Activated CD4-positive, alpha-beta T cell treated with anti-CD3 and anti-CD28 coated beads, Interleukin-2, amount 10 ng/mL, durations not matched to agents 7 days and 5 days (primary cell): Measurements from ENCODE around the gene LAMA2. TPM values are rescaled to one million over a fixed set of nuclear protein-coding genes. Genes with fewer than 3 reads are reported as not detected.

Experiments used
- CTCF ChIA-PET: fragments of 350-600 bp; sonication (Branson Sonifier 250); formaldehyde crosslinking; loops from one replicate; lab custom pipeline; 2021; ENCODE audit warnings: antibody characterized with exemption; lab: Charles Lee
- POLR2A ChIA-PET: fragments of 350-600 bp; sonication (Branson Sonifier 250); formaldehyde crosslinking; loops from one replicate; lab custom pipeline; 2021; ENCODE audit warnings: antibody characterized with exemption; lab: Charles Lee
- DNase-seq: peaks from one replicate; pipeline ENCODE4 v3.0.0-alpha.2; 2020
- H3K27ac Mint-ChIP-seq: one replicate; pipeline ENCODE4 v1.8.0; 2021; ENCODE audit warnings: mild to moderate bottlenecking, moderate library complexity, mixed read lengths
- H3K27me3 Mint-ChIP-seq: one replicate; pipeline ENCODE4 v1.8.0; 2021; ENCODE audit warnings: mixed read lengths
- H3K36me3 Mint-ChIP-seq: one replicate; pipeline ENCODE4 v1.8.0; 2021; ENCODE audit warnings: low read depth, mixed read lengths
- H3K4me1 Mint-ChIP-seq: one replicate; pipeline ENCODE4 v1.8.0; 2021; ENCODE audit warnings: mixed read lengths
- H3K4me3 Mint-ChIP-seq: one replicate; pipeline ENCODE4 v1.8.0; 2021; ENCODE audit warnings: mild to moderate bottlenecking, moderate library complexity, mixed read lengths
- H3K9me3 Mint-ChIP-seq: one replicate; pipeline ENCODE4 v1.8.0; 2021; ENCODE audit warnings: mixed read lengths
- total RNA-seq, 2 experiments: library from RNA; stranded (reverse); gene quantifications; one replicate each; pipeline ENCODE4 v1.2.3, GENCODE V29; 2021

LAMA2 gene
- total RNA-seq, 2 experiments from 2014 or later, result 0.02 to 0.05 TPM

- H3K27ac Mint-ChIP-seq, result no peak overlapping the region
These were observed 47.4 kb downstream of the LAMA2 start for GRCh38 chr6:128930321-128930720.

DNA sequence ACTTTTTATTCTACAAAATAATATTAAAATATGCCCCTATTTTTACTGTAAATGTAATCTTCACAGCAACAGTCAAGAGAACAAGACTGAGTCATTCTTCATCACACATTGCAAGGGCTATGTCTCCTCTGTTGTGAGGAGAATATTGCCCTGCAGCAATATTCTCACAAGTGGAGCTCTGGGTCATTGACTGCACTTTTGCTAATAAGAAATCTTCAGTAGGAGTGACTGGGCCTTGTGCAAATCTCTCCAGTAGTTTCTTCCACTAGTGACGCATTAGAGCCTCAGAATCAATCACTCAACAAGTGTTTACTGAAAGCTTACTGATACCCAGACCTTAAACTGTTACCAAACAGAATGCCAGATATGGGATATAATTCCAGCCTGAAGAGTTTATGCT is 49.1 kb downstream of the LAMA2 start:
- Mint-ChIP-seq H3K4me1 (no peaks in the 10 kb centered on the region), H3K36me3 (no peaks in the 10 kb centered on the region), H3K27me3 (peaks cover 7% of the 10 kb centered on the region), H3K27ac (no peak overlapping the region), H3K4me3 (no peak overlapping the region), H3K9me3 (no peaks in the 10 kb centered on the region)
- no peak for DNase-seq
- ChIA-PET POLR2A (no interaction called here), CTCF (no interaction called here)

More at GRCh38 chr6:128930321-128930720, 47.4 kb downstream of the LAMA2 start:
- Mint-ChIP-seq H3K4me1 (no peaks in the 10 kb centered on the region), H3K4me3 (no peak overlapping the region), H3K9me3 (no peaks in the 10 kb centered on the region), H3K27me3 (peaks cover 7% of the 10 kb centered on the region), H3K36me3 (no peaks in the 10 kb centered on the region)
- no peak for DNase-seq
- POLR2A ChIA-PET, result no interaction called here
- CTCF ChIA-PET, result no interaction called here

- H3K27ac Mint-ChIP-seq, result no peak overlapping the region
- ChIA-PET CTCF (no interaction called here), POLR2A (no interaction called here)
- no peaks in the 10 kb centered on the region for H3K36me3 Mint-ChIP-seq
- no peak for DNase-seq
- H3K9me3 Mint-ChIP-seq, result no peaks in the 10 kb centered on the region
- no peak overlapping the region for H3K4me3 Mint-ChIP-seq
- no peaks in the 10 kb centered on the region for H3K4me1 Mint-ChIP-seq
- peaks cover 2% of the 10 kb centered on the region for H3K27me3 Mint-ChIP-seq
These were observed 67.9 kb downstream of the LAMA2 start for GRCh38 chr6:128950864-128951263.

DNA sequence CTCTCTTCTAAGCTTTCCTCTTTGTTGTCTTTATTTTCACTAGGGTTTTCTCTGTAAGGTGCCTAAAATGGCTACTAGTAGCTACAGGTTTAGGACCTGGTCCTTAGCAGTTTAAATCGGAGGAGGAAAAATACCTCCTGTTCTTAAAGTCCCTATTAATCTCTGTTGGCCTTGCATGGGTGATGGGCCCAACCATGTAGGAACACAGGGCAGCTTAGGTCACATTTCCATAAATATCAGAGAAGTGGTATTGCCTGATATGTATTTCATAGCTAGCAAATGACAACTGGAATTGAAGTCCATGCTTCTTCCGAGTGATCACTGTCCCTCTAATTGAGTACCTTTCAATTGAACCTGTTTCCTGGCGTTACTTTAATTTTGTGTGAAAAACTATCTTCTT is 70.0 kb downstream of the LAMA2 start:
- Mint-ChIP-seq H3K36me3 (no peaks in the 10 kb centered on the region), H3K4me1 (no peaks in the 10 kb centered on the region), H3K4me3 (no peak overlapping the region), H3K27me3 (no peaks in the 10 kb centered on the region), H3K9me3 (no peaks in the 10 kb centered on the region), H3K27ac (no peak overlapping the region)
- ChIA-PET POLR2A (no interaction called here), CTCF (interaction anchor here (1.6 kb wide), 1 partner anchor 10 kb away, joined by 3 read pairs; no protein-coding TSS in a partner anchor)
- no peak for DNase-seq

GRCh38 chr6:128954308-128955043 is 71.5 kb downstream of the LAMA2 start:
- Mint-ChIP-seq H3K9me3 (no peaks in the 10 kb centered on the region), H3K4me1 (no peaks in the 10 kb centered on the region), H3K27me3 (no peaks in the 10 kb centered on the region), H3K27ac (no peak overlapping the region), H3K4me3 (no peak overlapping the region), H3K36me3 (no peaks in the 10 kb centered on the region)
- CTCF ChIA-PET, result interaction anchor here (1.6 kb wide), 1 partner anchor 12 kb away, joined by 3 read pairs; no protein-coding TSS in a partner anchor
- POLR2A ChIA-PET, result no interaction called here
- no peak for DNase-seq

- ChIA-PET POLR2A (no interaction called here), CTCF (no interaction called here)
- Mint-ChIP-seq H3K9me3 (no peaks in the 10 kb centered on the region), H3K4me3 (no peak overlapping the region), H3K27me3 (no peaks in the 10 kb centered on the region), H3K36me3 (no peaks in the 10 kb centered on the region), H3K4me1 (no peaks in the 10 kb centered on the region), H3K27ac (no peak overlapping the region)
- no peak for DNase-seq
These were observed 80.6 kb downstream of the LAMA2 start for GRCh38 chr6:128963561-128963960.

DNA sequence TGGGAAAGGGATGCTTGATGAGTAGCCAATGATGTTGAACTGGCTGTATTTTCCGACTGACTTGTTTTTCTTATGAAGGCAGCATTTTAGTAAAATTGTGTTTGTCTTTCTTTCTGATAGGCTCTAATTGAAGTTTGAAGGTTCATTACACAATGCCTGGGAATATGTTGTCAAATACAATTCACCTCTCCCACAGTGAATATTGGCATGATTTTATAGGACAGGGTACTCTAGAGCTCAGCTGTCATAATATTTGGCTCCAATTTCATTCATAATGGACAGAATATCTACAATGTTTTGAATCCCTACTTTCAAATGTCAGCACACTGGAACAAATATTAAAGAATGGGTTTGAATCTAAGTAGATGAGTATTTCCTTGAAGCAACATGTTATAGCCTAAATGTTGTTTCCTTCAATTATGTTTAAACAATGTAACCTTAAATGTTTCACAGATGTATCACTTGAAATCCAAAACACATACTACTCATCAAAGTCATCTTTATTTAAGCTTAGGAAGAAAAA is 81.4 kb downstream of the LAMA2 start:
- H3K9me3 Mint-ChIP-seq, result no peaks in the 10 kb centered on the region
- no peaks in the 10 kb centered on the region for H3K4me1 Mint-ChIP-seq
- no peak overlapping the region for H3K27ac Mint-ChIP-seq
- H3K4me3 Mint-ChIP-seq, result no peak overlapping the region
- no peak for DNase-seq
- H3K36me3 Mint-ChIP-seq, result no peaks in the 10 kb centered on the region
- ChIA-PET CTCF (no interaction called here), POLR2A (no interaction called here)
- no peaks in the 10 kb centered on the region for H3K27me3 Mint-ChIP-seq

DNA sequence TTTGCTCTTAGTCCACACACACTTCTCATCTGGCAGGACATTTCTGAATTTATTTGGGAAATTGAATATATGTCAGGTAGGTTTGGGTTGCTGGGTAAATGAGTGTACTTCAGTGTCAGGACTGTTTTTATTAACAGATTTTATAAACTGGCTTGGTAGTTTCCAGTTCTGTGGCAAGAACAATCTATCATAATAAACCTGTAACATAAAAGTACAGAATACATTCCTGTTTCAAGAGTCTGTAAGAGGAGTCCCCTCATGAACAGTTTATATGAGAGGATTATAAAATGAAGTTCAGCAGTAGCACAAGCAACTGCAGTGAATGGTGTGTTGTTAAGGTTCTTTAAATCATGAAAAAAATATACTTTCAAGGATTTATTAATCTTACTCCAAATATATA is 81.8 kb downstream of the LAMA2 start:
- no peak overlapping the region for H3K4me3 Mint-ChIP-seq
- no peak for DNase-seq
- H3K9me3 Mint-ChIP-seq, result no peaks in the 10 kb centered on the region
- ChIA-PET POLR2A (no interaction called here), CTCF (no interaction called here)
- H3K36me3 Mint-ChIP-seq, result no peaks in the 10 kb centered on the region
- no peaks in the 10 kb centered on the region for H3K27me3 Mint-ChIP-seq
- H3K4me1 Mint-ChIP-seq, result no peaks in the 10 kb centered on the region
- H3K27ac Mint-ChIP-seq, result no peak overlapping the region

- DNase-seq, result no peak
- ChIA-PET POLR2A (no interaction called here), CTCF (no interaction called here)
- no peak overlapping the region for H3K4me3 Mint-ChIP-seq
- H3K27ac Mint-ChIP-seq, result no peak overlapping the region
- H3K36me3 Mint-ChIP-seq, result no peaks in the 10 kb centered on the region
- no peaks in the 10 kb centered on the region for H3K4me1 Mint-ChIP-seq
- no peaks in the 10 kb centered on the region for H3K27me3 Mint-ChIP-seq
- no peaks in the 10 kb centered on the region for H3K9me3 Mint-ChIP-seq
These were observed 84.0 kb downstream of the LAMA2 start for GRCh38 chr6:128966934-128967333.

DNA sequence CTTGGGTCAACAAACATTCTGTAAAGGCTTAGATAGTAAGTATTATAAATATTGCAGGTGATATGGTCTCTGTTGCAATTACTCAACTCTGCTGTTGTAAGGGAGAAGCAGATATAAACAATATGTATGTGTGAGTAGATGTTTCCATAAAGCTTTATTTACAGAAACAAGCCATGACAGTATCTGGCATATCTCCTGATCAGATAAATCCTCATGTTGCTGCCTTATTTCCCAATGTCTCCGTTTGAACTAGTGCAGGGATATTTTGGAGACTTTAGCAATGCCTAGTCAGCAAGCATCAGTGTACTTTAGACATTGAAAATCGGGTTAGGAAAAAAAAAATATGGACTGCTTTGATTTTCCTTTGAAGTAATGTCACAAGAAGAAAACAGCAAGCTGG is 96.1 kb downstream of the LAMA2 start:
- no peaks in the 10 kb centered on the region for H3K27me3 Mint-ChIP-seq
- no peak overlapping the region for H3K27ac Mint-ChIP-seq
- no peaks in the 10 kb centered on the region for H3K9me3 Mint-ChIP-seq
- H3K4me1 Mint-ChIP-seq, result no peaks in the 10 kb centered on the region
- POLR2A ChIA-PET, result no interaction called here
- no peak for DNase-seq
- no peak overlapping the region for H3K4me3 Mint-ChIP-seq
- CTCF ChIA-PET, result no interaction called here
- H3K36me3 Mint-ChIP-seq, result no peaks in the 10 kb centered on the region

GRCh38 chr6:128981716-128982115 is 98.8 kb downstream of the LAMA2 start:
- Mint-ChIP-seq H3K27me3 (no peaks in the 10 kb centered on the region), H3K36me3 (no peaks in the 10 kb centered on the region), H3K9me3 (no peaks in the 10 kb centered on the region), H3K4me1 (no peaks in the 10 kb centered on the region), H3K4me3 (no peak overlapping the region), H3K27ac (no peak overlapping the region)
- DNase-seq, result no peak
- POLR2A ChIA-PET, result no interaction called here
- CTCF ChIA-PET, result no interaction called here

DNA sequence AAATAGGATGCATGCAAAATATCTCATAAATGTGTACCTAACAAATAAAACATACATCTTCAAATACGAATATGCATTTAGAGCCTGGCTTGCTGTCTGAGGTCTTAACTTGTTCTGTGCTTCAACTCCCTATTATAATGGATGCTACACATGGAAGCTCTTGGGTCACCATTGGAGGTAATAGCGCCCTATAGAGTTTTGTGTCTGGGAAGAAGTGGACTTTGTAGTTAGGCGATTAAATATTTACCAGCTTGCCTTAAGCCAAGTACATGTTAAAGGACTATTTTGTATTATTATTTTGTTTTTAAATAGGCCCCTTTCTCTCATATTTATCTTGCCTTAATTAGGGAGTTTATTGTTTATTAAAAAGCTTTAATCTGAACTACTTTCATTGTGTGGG is 107.4 kb downstream of the LAMA2 start:
- no peaks in the 10 kb centered on the region for H3K9me3 Mint-ChIP-seq
- H3K4me1 Mint-ChIP-seq, result no peaks in the 10 kb centered on the region
- CTCF ChIA-PET, result no interaction called here
- H3K27ac Mint-ChIP-seq, result no peak overlapping the region
- H3K4me3 Mint-ChIP-seq, result no peak overlapping the region
- no peaks in the 10 kb centered on the region for H3K36me3 Mint-ChIP-seq
- no peaks in the 10 kb centered on the region for H3K27me3 Mint-ChIP-seq
- no peak for DNase-seq
- POLR2A ChIA-PET, result no interaction called here

DNA sequence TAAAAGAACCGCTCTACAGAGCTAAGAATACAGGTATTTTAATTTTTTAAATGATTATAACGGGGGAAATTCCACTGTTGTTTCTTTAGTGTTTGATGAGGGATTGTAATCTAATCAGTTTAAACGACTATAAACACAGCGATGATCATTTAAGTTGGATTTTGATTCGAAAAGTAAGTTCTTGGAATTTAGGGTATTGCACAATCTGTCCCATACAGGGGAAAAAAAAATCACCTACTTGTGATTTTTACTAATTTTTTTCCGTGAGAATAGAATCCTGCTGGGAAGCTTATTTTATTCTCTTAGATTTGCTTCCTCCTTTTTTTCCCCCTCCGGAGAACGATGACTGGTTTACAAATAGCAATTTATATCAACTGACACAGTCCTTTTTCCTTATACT is 108.0 kb downstream of the LAMA2 start:
- no peaks in the 10 kb centered on the region for H3K9me3 Mint-ChIP-seq
- DNase-seq, result no peak
- no peak overlapping the region for H3K27ac Mint-ChIP-seq
- no peaks in the 10 kb centered on the region for H3K36me3 Mint-ChIP-seq
- ChIA-PET POLR2A (no interaction called here), CTCF (no interaction called here)
- H3K4me3 Mint-ChIP-seq, result no peak overlapping the region
- H3K27me3 Mint-ChIP-seq, result no peaks in the 10 kb centered on the region
- no peaks in the 10 kb centered on the region for H3K4me1 Mint-ChIP-seq

- H3K36me3 Mint-ChIP-seq, result no peaks in the 10 kb centered on the region
- H3K4me3 Mint-ChIP-seq, result no peak overlapping the region
- ChIA-PET CTCF (no interaction called here), POLR2A (no interaction called here)
- DNase-seq, result no peak
- no peaks in the 10 kb centered on the region for H3K4me1 Mint-ChIP-seq
- no peaks in the 10 kb centered on the region for H3K27me3 Mint-ChIP-seq
- no peak overlapping the region for H3K27ac Mint-ChIP-seq
- H3K9me3 Mint-ChIP-seq, result peaks cover 5% of the 10 kb centered on the region
These were observed 110.2 kb downstream of the LAMA2 start for GRCh38 chr6:128993166-128993565.
